NCI-H1105 treated with DMSO at 0.1 percent for 48 hours (cell line): ENCODE data around the gene CYREN.
"Not testable (repeated sequence)": the region's sequence is repeated elsewhere in the genome, so short reads cannot be mapped to it uniquely, and the experiment has no call there.

Experiments used
- DNase-seq: peaks from one replicate; lab custom pipeline; 2025; lab: John Stamatoyannopoulos, UW

CYREN gene, protein sequence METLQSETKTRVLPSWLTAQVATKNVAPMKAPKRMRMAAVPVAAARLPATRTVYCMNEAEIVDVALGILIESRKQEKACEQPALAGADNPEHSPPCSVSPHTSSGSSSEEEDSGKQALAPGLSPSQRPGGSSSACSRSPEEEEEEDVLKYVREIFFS

DNA sequence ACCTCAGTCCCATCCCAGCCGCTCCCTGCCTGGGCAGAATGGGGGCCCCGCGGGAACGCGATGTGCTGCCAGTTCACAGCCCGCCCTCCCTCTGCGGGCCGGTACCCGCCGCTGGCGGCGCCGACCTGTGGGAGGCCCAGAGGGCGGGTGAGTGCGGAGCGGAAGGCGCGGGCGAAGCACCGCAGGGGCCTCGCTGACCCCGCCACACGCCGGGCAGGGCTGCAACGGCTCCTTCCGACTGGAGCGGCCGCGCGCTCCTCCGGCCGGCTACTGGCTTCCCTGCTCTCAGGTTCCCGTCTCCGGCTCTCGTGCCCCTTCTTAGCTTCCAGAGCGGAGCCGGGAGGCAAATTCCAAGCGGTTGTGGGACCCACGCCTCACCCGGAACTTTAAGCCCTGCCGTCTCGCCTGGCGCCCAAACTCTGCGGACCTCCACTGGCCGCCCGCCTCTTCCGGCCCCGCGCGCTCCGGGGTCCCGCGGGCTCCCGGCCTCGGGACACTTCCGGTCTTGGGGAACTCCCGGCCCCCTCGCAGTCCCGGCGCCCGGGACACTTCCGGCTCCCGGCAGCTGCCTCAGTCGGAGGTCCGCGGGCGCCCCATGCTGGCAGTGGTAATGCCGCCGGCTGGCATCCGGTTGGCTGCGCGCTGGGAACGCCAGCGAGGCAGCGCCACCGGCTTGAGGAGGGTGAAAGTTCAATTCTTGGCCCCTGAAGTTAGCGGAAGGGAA is at the start of gene CYREN:
Gene CYREN, minus strand, starts transcription at position 434 of the 724 bp plus-strand sequence. CDS start 1,785 bp downstream, outside the sequence.
- DNase-seq, result peak; percentile 93

DNA sequence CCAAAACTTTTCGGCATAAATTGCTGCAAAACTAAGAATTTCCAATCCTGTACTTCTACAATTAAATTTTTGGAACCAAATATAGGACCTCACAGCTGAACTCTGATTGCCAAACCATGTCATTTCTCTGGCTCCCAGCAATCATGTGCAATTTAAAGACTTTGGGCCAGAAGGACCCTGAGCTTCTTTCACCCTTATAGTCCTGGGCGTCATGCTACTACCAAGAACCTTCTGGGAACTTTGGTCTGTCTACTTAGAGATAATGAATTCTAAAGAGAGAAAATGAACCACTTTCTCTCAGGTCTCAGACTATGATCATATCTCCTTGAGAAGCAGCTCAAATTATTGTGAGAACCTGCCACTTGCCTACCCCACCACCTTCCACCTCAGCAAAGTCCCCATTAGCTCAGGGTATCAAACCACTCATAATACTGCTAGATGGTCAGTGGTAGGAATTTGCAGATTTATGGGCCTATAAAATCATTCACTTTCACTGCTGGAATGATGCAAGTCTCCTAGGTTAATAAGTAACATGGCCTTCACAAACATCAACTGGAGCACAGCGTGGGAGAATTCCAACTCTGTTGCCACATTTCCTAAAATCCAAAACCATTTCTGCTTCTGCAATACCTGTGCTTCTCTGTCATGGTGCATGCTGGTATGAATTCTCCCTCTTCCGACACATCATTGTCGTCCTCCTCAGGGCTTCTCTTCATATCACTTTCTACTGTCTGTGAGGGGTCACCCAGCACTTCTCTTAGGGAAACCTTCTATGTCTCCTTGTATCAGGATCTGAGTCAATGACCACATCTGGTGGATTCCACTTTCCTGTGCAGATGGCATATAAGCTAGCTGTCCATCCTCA is 47.4 kb upstream of the CYREN start:
- no peak for DNase-seq

DNA sequence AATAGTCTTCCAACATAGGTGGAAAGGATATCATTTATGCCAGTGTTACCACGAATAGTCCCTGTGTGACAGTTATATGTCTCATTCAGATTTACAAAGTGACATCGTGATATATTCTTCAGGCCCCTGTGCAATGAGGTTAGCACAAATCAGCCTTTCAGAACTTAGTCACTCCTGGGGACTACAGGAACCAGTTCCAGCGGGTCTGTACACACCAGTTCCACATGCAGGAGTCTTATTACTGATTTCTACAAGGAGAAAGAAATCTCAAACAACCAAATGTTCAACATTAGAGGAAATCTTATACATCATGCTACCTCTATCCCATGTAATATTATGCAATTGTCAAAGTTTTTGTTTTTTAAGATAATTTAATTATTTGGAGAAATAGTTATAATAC is 45.2 kb upstream of the CYREN start:
- no peak for DNase-seq

DNA sequence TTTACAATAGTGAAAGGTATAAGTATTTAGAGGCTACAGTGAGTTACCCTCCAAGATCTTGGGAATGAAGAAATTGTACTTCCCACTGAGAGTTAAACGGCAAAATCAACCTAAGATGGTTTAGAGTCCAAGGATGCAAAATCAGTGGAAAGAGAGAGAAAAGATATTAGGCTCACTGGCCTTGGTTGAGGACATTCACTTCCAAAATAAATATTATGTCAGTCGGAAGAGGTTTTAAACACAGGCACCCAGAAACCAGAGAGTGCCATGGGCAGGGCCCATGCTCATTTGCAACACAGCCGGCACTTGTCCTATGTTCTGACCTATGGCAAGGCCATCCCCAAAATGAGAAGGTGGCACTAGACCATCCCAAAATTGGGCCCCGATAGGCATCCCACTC is 44.7 kb upstream of the CYREN start:
- no peak for DNase-seq

GRCh38 chr7:135213831-135214230 is 43.3 kb upstream of the CYREN start:
- no peak for DNase-seq

DNA sequence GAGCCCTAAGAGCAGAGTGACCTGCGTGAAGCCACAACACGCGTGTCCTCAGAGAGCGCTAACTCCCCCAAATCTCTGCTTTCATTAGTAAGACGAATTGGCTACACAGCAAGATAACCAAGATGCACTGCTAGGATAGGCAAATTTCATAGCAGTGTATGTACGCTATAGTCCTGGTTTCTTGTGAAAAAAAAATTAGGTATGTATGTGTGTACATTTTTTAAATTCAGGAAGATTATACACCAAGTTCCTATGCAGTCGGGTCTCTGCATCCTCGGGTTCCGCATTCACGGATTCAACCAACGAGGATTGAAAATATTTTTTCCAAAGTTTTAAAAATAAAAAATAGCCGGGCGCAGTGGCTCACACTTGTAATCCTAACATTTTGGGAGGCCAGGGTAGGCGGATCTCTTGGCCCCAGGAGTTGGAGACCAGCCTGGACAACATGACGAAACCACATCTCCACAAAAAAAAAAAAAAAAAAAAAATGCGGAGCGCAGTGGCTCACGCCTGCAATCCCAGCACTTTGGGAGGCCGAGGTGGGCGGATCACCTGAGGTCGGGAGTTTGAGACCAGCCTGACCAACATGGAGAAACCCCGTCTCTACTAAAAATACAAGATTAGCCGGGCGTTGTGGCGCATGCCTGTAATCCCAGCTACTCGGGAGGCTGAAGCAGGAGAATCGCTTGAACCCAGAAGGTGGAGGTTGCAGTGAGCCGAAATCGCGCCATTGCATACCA is 41.6 kb upstream of the CYREN start:
- not testable (repeated sequence) for DNase-seq

- DNase-seq, result peak; percentile 87
Observed at GRCh38 chr7:135211179-135211945, 40.9 kb upstream of the CYREN start, which contains the start of gene WDR91. Gene WDR91, minus strand, starts transcription at chr7:135211526. Its CDS starts 24 bp downstream, at chr7:135211502.

GRCh38 chr7:135210888-135211178 is 40.3 kb upstream of the CYREN start:
- peak; percentile 27 for DNase-seq

DNA sequence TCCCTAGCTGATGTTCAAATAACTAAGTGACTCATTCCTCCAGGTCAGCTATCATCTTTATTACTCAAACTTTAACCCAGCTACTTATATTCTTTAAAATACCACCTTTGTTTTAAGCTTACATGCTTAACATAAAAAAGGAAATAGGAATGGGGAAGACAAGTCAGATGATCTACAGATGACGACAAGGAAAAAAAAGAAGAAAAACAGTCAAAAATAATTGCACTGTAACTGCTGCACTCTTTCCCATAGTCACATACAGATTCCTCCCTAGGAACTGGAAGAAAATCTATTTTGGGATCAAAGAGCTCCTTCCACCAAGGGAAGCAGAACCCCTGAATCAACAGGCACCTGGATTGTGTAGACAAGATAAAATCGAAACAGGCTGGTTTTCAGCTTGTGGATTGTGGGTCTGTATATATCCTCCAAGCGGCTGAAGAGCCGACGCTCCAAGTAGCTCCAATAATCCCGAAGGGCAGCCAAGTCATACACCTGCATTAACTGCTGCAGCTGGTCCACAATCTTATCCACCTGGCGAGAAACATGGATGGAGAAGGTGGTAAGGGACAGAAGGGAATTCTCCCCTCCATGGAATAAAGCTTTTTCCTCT is 38.8 kb upstream of the CYREN start:
- DNase-seq, result no peak

GRCh38 chr7:135208102-135208793 is 37.7 kb upstream of the CYREN start:
- no peak for DNase-seq

GRCh38 chr7:135207406-135208101 is 37.0 kb upstream of the CYREN start:
- no peak for DNase-seq

DNA sequence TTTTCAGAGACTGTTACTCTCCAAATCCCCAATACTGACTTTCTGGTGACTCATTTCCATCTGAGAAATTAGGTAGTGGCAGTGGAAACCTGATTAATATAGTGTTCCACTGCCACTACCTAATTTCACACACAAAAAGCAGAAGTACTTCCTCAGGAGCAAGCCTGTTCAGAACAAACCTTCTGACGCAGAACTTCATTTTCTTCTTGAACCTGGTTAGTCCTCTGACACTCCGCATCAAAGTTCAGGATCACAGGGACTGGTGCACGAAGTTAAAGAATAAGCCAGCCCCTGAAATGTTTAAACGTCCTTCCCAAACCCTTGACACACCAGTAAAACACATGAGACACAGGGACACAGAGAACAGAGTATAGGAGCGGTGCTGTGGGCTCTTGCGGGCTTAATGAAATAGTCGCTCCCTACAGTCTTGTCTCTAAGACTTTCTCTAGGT is 36.5 kb upstream of the CYREN start:
- no peak for DNase-seq

GRCh38 chr7:135205850-135206249 is 35.3 kb upstream of the CYREN start:
- DNase-seq, result no peak

DNA sequence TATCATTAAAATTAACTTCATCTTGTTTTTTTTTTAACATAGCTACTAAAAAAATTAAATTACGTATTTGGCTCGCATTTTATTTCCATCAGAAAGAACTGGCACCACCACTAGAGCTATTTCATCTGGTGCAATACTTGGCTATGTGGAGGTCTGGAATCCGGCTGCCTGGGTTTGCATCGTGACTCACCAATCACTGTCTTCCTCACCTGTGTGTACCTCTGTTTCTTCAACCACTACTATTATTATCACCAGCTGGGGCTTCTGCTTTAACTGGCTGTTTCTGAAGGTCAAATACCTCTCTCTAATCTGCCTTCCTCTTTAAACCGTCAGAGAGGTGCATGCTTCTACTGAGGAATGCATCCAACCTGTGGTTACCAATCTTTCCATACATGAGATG is 34.4 kb upstream of the CYREN start:
- no peak for DNase-seq

- DNase-seq, result no peak
Observed at GRCh38 chr7:135204341-135204749, 33.8 kb upstream of the CYREN start.

DNA sequence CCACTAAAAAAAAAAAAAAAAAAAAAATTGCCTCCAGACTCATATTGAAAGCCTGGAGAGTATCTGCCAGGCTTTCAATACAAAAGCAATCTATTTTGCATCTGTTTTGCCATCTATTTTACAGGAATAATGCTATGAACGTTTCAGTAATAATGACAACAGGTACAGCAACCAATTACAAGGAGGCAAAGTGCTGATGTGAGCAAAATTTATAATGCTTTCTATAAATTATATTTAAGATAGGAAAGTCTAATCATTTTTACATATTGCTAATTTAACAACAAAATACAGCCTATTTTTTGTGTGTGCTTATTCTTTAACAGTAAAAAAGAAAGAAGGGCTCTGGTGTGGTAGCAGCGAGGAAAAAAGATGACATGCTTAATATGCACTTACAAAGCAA is 30.8 kb upstream of the CYREN start:
- DNase-seq, result no peak

DNA sequence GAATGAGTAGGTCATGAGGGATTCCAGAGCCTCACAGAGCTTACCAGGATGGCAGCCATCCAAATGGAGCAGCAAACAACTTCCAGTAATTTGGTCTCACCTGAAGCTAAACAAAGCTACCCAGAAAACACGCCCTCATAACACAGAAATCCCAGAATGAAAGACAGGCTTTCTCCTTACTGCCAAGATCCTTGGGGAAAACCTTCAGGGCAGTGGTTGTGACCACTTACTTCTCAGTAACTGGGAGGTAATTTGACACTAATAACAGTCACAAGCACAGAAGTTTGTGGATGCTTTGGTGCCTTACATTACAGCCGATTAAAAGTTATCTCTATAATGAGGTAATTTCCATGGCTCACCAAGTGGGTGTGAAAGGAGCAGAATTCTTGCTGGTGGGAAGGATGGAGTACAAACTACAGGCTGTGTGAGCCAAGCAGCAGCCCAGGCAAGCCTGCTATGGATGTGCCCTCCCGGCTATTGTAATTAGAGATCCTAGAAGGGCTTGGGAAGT is 30.4 kb upstream of the CYREN start:
- peak; percentile 71 for DNase-seq

DNA sequence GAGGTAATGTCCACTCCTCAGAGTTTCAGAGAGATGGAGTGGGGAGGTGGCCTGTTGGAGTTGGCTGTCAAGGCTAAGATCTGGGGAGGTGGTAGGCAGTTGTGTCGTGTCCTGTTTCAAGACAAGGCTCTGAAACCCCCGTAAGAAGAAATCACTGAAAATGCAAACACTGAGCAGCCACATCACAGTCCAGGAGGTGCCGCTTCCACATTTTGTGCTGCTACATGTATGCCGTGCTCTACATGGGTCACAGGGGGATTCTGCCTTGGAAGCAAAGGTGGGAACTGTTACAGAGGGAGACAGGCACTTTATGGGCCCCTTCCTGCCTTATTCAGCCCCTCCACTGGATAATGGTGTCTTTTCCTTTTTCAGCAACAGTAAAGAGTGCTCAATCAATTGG is 28.9 kb upstream of the CYREN start:
- no peak for DNase-seq

- no peak for DNase-seq
Observed at GRCh38 chr7:135197906-135198655, 27.6 kb upstream of the CYREN start.
